EH (cell line): ENCODE data around the gene GRM1.

Experiments used
- DNase-seq: peaks from one replicate; pipeline ENCODE4 v3.0.0-alpha.2; 2015; ENCODE audit warnings: low read depth

The GRM1 gene

GRCh38 chr6:146472918-146473317 lies 444.1 kb downstream of the GRM1 start:
- no peak for DNase-seq

GRCh38 chr6:146481527-146481926 lies 452.7 kb downstream of the GRM1 start:
- DNase-seq = no peak

- DNase-seq = no peak
Measured at GRCh38 chr6:146484411-146484810, 455.5 kb downstream of the GRM1 start.
